ENCODE results near the gene TRIM46.
"Not testable (repeated sequence)": the region's sequence is repeated elsewhere in the genome, so short reads cannot be mapped to it uniquely, and the experiment has no call there.

The TRIM46 gene

GRCh38 chr1:155166051-155166470 lies 7.6 kb upstream of the TRIM46 start:
- peaks cover 0 to 13% of the 10 kb centered on the region in 2 donors for H3K27me3 ChIP-seq
- no peak overlapping the region for H3K27ac ChIP-seq
- H3K4me3 ChIP-seq: no peak overlapping the region
- intact Hi-C loops (cut with DNase I; ENCODE audit: low total_unique reads): loop anchor here (2.0 kb wide), 1 partner anchor 75 kb away; no protein-coding TSS in a partner anchor
- peaks cover 3 to 16% (median 9%) of the 10 kb centered on the region in 4 donors for H3K4me1 ChIP-seq
- no peaks in the 10 kb centered on the region for H3K9me3 ChIP-seq
- no peak for TF ChIP-seq CTCF (IDR thresholded peaks at IDR 0.05)
- H3K36me3 ChIP-seq: peaks cover 7 to 26% (median 22%) of the 10 kb centered on the region in 3 donors
- DNase-seq: peak in 1 of 2 donors; percentile 58

- Histone ChIP-seq H3K9me3 (no peaks in the 10 kb centered on the region), H3K27me3 (peaks cover 0 to 13% of the 10 kb centered on the region in 2 donors), H3K4me1 (peaks cover 3 to 16% (median 10%) of the 10 kb centered on the region in 4 donors), H3K27ac (no peak overlapping the region), H3K36me3 (peaks cover 7 to 26% (median 22%) of the 10 kb centered on the region in 3 donors), H3K4me3 (no peak overlapping the region)
- TF ChIP-seq CTCF (IDR thresholded peaks at IDR 0.05): no peak
- peak in 1 of 2 donors; percentile 72 for DNase-seq
- intact Hi-C loops (cut with DNase I; ENCODE audit: low total_unique reads): loop anchor here (2.0 kb wide), 1 partner anchor 76 kb away; no protein-coding TSS in a partner anchor
These were observed 7.0 kb upstream of the TRIM46 start for GRCh38 chr1:155166471-155167165.

GRCh38 chr1:155167166-155168104 lies 6.2 kb upstream of the TRIM46 start:
- no peaks in the 10 kb centered on the region for H3K9me3 ChIP-seq
- H3K36me3 ChIP-seq: peaks cover 7 to 26% (median 22%) of the 10 kb centered on the region in 3 donors
- H3K27ac ChIP-seq: no peak overlapping the region
- peaks cover 3 to 22% (median 17%) of the 10 kb centered on the region in 4 donors for H3K4me1 ChIP-seq
- peaks cover 0 to 13% of the 10 kb centered on the region in 2 donors for H3K27me3 ChIP-seq
- peak; percentile 83 to 90 for TF ChIP-seq CTCF (IDR thresholded peaks at IDR 0.05)
- intact Hi-C loops (cut with DNase I; ENCODE audit: low total_unique reads): loop anchor here (2.0 kb wide), 1 partner anchor 77 kb away; no protein-coding TSS in a partner anchor
- H3K4me3 ChIP-seq: no peak overlapping the region
- DNase-seq: peak; percentile 80 to 89

GRCh38 chr1:155168105-155168445 lies 5.6 kb upstream of the TRIM46 start:
- Histone ChIP-seq H3K27me3 (peaks cover 0 to 13% of the 10 kb centered on the region in 2 donors), H3K36me3 (peaks cover 7 to 26% (median 22%) of the 10 kb centered on the region in 3 donors), H3K4me1 (peaks cover 3 to 25% (median 19%) of the 10 kb centered on the region in 4 donors)
- peak in 1 of 2 donors; percentile 21 for DNase-seq
- H3K9me3 ChIP-seq; intact Hi-C loops (cut with DNase I; ENCODE audit: low total_unique reads); H3K27ac ChIP-seq; H3K4me3 ChIP-seq: not testable (repeated sequence)

- Histone ChIP-seq H3K4me3 (no peak overlapping the region), H3K27ac (no peak overlapping the region), H3K36me3 (peaks cover 7 to 26% (median 22%) of the 10 kb centered on the region in 3 donors), H3K27me3 (peaks cover 0 to 13% of the 10 kb centered on the region in 2 donors), H3K9me3 (no peaks in the 10 kb centered on the region), H3K4me1 (peaks cover 3 to 29% (median 21%) of the 10 kb centered on the region in 4 donors)
- no peak for TF ChIP-seq CTCF (IDR thresholded peaks at IDR 0.05)
- intact Hi-C loops (cut with DNase I; ENCODE audit: low total_unique reads): no loop called here
- peak in 1 of 2 donors; percentile 9 for DNase-seq
These were observed 5.0 kb upstream of the TRIM46 start for GRCh38 chr1:155168456-155169210.
